CD4-positive, alpha-beta memory T cell (primary cell): ENCODE results near the gene SLC37A2. TPM values are rescaled to one million over a fixed set of nuclear protein-coding genes. Genes with fewer than 3 reads are reported as not detected.

Source experiments
- CTCF ChIA-PET: fragments of 350-600 bp; sonication (Branson Sonifier 250); formaldehyde crosslinking; loops from one replicate; lab custom pipeline; 2021; ENCODE audit warnings: inconsistent platforms; ENCODE audit not compliant: partially characterized antibody; lab: Charles Lee
- POLR2A ChIA-PET: fragments of 350-600 bp; sonication (Branson Sonifier 250); formaldehyde crosslinking; loops from one replicate; lab custom pipeline; 2021; ENCODE audit not compliant: partially characterized antibody; lab: Charles Lee
- DNase-seq, 5 donors: peaks; one replicate each; pipeline versions ENCODE4 v3.0.0 to v3.0.0-alpha.2; 2020 to 2022; ENCODE audit warnings: mixed read lengths in 1 of 5
- H3K27ac ChIP-seq: one replicate; pipeline ENCODE4 v1.7.0; 2013; ENCODE audit warnings: low read depth, low read length
- H3K27me3 ChIP-seq: 2 replicates; pipeline ENCODE4 v1.7.0; 2013; ENCODE audit warnings: mild to moderate bottlenecking, low read length, moderate library complexity; ENCODE audit not compliant: insufficient read depth
- H3K36me3 ChIP-seq: 2 replicates; pipeline ENCODE4 v1.7.0; 2013; ENCODE audit warnings: mild to moderate bottlenecking, low read length, moderate library complexity; ENCODE audit not compliant: insufficient read depth
- H3K4me1 ChIP-seq: 2 replicates; pipeline ENCODE4 v1.7.0; 2013; ENCODE audit warnings: mild to moderate bottlenecking, low read length, moderate library complexity; ENCODE audit not compliant: insufficient read depth
- H3K4me3 ChIP-seq, 2 donors: one replicate each; pipeline ENCODE4 v1.7.0; 2013; ENCODE audit warnings: low read length in 2 of 2, mild to moderate bottlenecking in 1 of 2
- H3K9me3 ChIP-seq, 2 donors: one replicate each; pipeline ENCODE4 v1.7.0; 2013; ENCODE audit warnings: low read length in 2 of 2, control low read depth in 1 of 2; ENCODE audit not compliant: control insufficient read depth in 1 of 2
- H3K27ac Mint-ChIP-seq, 7 donors: one replicate each; pipeline ENCODE4 v1.8.0; 2020 to 2021; ENCODE audit warnings: mixed read lengths in 7 of 7, mild to moderate bottlenecking in 6 of 7, inconsistent platforms in 3 of 7, moderate library complexity in 3 of 7
- H3K27me3 Mint-ChIP-seq, 2 donors: one replicate each; pipeline ENCODE4 v1.8.0; 2020 to 2021; ENCODE audit warnings: mixed read lengths in 2 of 2
- H3K36me3 Mint-ChIP-seq, 2 donors: one replicate each; pipeline ENCODE4 v1.8.0; 2020 to 2021; ENCODE audit warnings: mixed read lengths in 2 of 2, inconsistent platforms in 1 of 2, mild to moderate bottlenecking in 1 of 2
- H3K4me1 Mint-ChIP-seq, 4 donors: one replicate each; pipeline ENCODE4 v1.8.0; 2020 to 2021; ENCODE audit warnings: mixed read lengths in 4 of 4, mild to moderate bottlenecking in 1 of 4
- H3K4me3 Mint-ChIP-seq, 8 donors: one replicate each; pipeline ENCODE4 v1.8.0; 2020 to 2021; ENCODE audit warnings: mixed read lengths in 8 of 8, mild to moderate bottlenecking in 7 of 8, moderate library complexity in 6 of 8, inconsistent platforms in 3 of 8
- H3K9me3 Mint-ChIP-seq, 8 donors: one replicate each; pipeline ENCODE4 v1.8.0; 2020 to 2021; ENCODE audit warnings: mixed read lengths in 8 of 8, mild to moderate bottlenecking in 5 of 8, inconsistent platforms in 3 of 8, moderate library complexity in 1 of 8
- intact Hi-C: fragments of 100-400 bp; cut with micrococcal nuclease; formaldehyde crosslinking; loops from one replicate; pipeline ENCODE4 v1.15.1; 2023
- polyA plus RNA-seq, 2 donors: library from polyadenylated mRNA; unstranded; fragments of 300-500 nt; fragmentation: Illumina TruSeq; gene quantifications; one replicate each; pipeline ENCODE4 v1.2.3, GENCODE V29; 2021
- total RNA-seq, 2 experiments: library from RNA; stranded (reverse); gene quantifications; one replicate each; pipeline ENCODE4 v1.2.3, GENCODE V29; 2021

Gene SLC37A2
- total and polyA plus RNA-seq, 4 experiments from 2014 or later, result 3.8 to 4.8 TPM; not detected in 2

- H3K9me3 Mint-ChIP-seq, result peaks cover 0 to 2% (median 0%) of the 10 kb centered on the region in 8 donors
- Histone ChIP-seq H3K27ac (no peak overlapping the region), H3K36me3 (no peaks in the 10 kb centered on the region), H3K4me1 (peaks cover 10% of the 10 kb centered on the region), H3K27me3 (peaks cover 23% of the 10 kb centered on the region), H3K4me3 (no peak overlapping the region), H3K9me3 (no peaks in the 10 kb centered on the region)
- DNase-seq, result no peak
- H3K4me3 Mint-ChIP-seq, result peak overlapping the region in 2 of 8 donors; percentile 3 to 10
- intact Hi-C loops, result no loop called here
- peaks cover 2 to 19% (median 5%) of the 10 kb centered on the region in 4 donors for H3K4me1 Mint-ChIP-seq
- H3K36me3 Mint-ChIP-seq, result no peaks in the 10 kb centered on the region
- ChIA-PET CTCF (no interaction called here), POLR2A (no interaction called here)
- H3K27ac Mint-ChIP-seq, result peak overlapping the region in 2 of 7 donors; percentile 25 to 34
- H3K27me3 Mint-ChIP-seq, result peaks cover 2 to 17% of the 10 kb centered on the region in 2 donors
Measured at GRCh38 chr11:125061281-125061680, 1.8 kb upstream of the SLC37A2 start.

- H3K9me3 ChIP-seq, result no peaks in the 10 kb centered on the region
- no peaks in the 10 kb centered on the region for H3K36me3 ChIP-seq
- no peaks in the 10 kb centered on the region for H3K9me3 Mint-ChIP-seq
- peak overlapping the region; percentile 54 to 58 for H3K4me3 ChIP-seq
- POLR2A ChIA-PET, result no interaction called here
- H3K4me1 Mint-ChIP-seq, result peaks cover 2 to 19% (median 5%) of the 10 kb centered on the region in 4 donors
- peak overlapping the region; percentile 87 to 94 (median 90) for H3K4me3 Mint-ChIP-seq
- no peak overlapping the region for H3K27ac ChIP-seq
- intact Hi-C loops, result no loop called here
- peaks cover 24% of the 10 kb centered on the region for H3K27me3 ChIP-seq
- H3K36me3 Mint-ChIP-seq, result no peaks in the 10 kb centered on the region
- peak overlapping the region in 5 of 7 donors; percentile 14 to 72 (median 70) for H3K27ac Mint-ChIP-seq
- no peak for DNase-seq
- H3K27me3 Mint-ChIP-seq, result peaks cover 2 to 18% of the 10 kb centered on the region in 2 donors
- peaks cover 10% of the 10 kb centered on the region for H3K4me1 ChIP-seq
- CTCF ChIA-PET, result interaction anchor here (1.2 kb wide), 1 partner anchor 186 kb away, joined by 3 read pairs; no protein-coding TSS in a partner anchor
Measured at GRCh38 chr11:125062218-125062930, 731 bp upstream of the SLC37A2 start.

DNA sequence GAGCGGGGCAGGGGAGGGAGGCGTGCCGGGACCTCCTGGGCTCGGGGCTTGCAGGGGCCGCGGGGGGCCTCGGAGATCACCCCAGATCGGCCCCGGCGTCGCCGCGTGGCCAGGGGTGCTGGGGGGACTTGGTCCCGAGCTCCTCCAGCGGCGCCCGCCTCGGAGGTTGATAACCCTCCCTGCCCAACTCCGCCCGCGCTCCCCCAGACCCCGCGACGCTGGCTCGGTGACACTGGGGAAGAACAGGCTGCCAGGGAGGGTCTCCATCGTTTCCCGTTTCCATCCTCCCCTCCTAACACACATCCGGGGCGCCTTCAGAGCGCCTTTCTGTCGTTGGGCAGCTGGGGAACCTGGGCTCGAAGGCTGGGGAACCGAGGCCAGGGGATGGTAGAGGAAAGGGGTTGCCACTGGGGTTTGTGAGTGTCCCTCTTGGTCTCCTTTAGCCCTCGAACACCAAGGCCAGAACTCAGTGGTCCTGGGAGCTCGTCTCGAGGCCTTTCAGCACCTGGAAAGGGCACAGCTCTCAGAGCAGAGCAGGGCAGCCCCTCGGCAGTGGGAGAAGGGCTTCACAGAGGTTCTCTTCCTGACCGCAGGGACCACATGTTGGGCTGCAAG is 431 bp downstream of the SLC37A2 start:
- peak overlapping the region; percentile 60 to 91 (median 76) for H3K4me3 Mint-ChIP-seq
- peaks cover 8 to 18% of the 10 kb centered on the region in 2 donors for H3K27me3 Mint-ChIP-seq
- Histone ChIP-seq H3K4me1 (peaks cover 10% of the 10 kb centered on the region), H3K4me3 (peak overlapping the region in 1 of 2 donors; percentile 58), H3K27me3 (peaks cover 24% of the 10 kb centered on the region), H3K9me3 (no peaks in the 10 kb centered on the region), H3K36me3 (no peaks in the 10 kb centered on the region), H3K27ac (no peak overlapping the region)
- intact Hi-C loops, result no loop called here
- no peaks in the 10 kb centered on the region for H3K9me3 Mint-ChIP-seq
- no peaks in the 10 kb centered on the region for H3K36me3 Mint-ChIP-seq
- no peak overlapping the region for H3K27ac Mint-ChIP-seq
- ChIA-PET CTCF (interaction anchor here (1.2 kb wide), 1 partner anchor 187 kb away, joined by 3 read pairs; no protein-coding TSS in a partner anchor), POLR2A (interaction anchor here (0.7 to 1.0 kb wide), 2 partner anchors 48 to 113 kb away, joined by 3 read pairs; partner anchors contain the start of gene TMEM218)
- peak in 3 of 5 donors; percentile 3 to 10 (median 6) for DNase-seq
- peaks cover 2 to 19% (median 5%) of the 10 kb centered on the region in 4 donors for H3K4me1 Mint-ChIP-seq

DNA sequence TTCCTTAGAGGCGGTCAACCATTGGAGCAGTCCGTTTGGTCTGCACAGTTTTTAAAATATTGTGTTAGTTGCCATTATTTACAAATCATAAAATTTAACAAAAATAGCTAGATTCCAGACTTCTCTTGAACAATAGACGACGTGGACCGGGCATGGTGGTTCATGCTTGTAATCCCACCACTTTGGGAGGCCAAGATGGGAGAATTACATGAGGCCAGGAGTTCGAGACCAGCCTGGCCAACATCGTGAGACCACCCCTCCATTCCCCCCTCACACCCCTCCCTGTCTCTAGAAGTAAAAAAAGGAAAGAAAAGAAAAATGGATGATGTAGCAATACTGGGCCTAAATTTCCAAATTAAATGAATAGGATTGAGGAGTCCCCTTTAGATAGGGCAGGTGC is 965 bp downstream of the SLC37A2 start:
- Mint-ChIP-seq H3K27ac (peak overlapping the region in 1 of 7 donors; percentile 2), H3K4me1 (peaks cover 2 to 19% (median 5%) of the 10 kb centered on the region in 4 donors), H3K36me3 (no peaks in the 10 kb centered on the region), H3K4me3 (peak overlapping the region; percentile 60 to 80 (median 72)), H3K9me3 (no peaks in the 10 kb centered on the region), H3K27me3 (peaks cover 8 to 18% of the 10 kb centered on the region in 2 donors)
- Histone ChIP-seq H3K4me1 (peaks cover 10% of the 10 kb centered on the region), H3K27me3 (peaks cover 24% of the 10 kb centered on the region), H3K4me3 (peak overlapping the region in 1 of 2 donors; percentile 58), H3K27ac (no peak overlapping the region), H3K9me3 (no peaks in the 10 kb centered on the region), H3K36me3 (no peaks in the 10 kb centered on the region)
- POLR2A ChIA-PET, result interaction anchor here (0.7 kb wide), 1 partner anchor 113 kb away, joined by 3 read pairs; no protein-coding TSS in a partner anchor
- CTCF ChIA-PET, result no interaction called here
- intact Hi-C loops, result no loop called here
- no peak for DNase-seq

DNA sequence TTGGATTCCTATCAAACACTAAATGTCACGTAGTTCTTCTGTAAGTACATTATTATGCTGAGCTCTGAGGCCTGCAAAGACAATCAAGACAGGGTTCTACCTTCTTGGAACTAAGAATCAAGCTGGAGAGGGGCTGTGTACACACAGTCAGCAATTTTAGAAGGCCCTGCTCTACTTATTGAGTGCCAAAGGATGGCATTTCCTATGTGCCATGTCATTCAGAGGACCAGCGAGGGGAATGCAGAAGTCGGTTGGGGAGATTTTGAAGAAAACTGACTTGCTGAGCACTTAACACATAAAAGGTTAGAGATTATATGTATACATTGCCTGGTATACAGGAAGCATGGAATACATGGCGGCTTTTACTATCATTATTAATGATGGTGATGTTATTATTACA is 5.3 kb downstream of the SLC37A2 start:
- Histone ChIP-seq H3K27me3 (peaks cover 15% of the 10 kb centered on the region), H3K9me3 (no peaks in the 10 kb centered on the region), H3K27ac (no peak overlapping the region), H3K4me3 (no peak overlapping the region), H3K36me3 (no peaks in the 10 kb centered on the region), H3K4me1 (peaks cover 10% of the 10 kb centered on the region)
- intact Hi-C loops, result no loop called here
- no peak for DNase-seq
- CTCF ChIA-PET, result interaction anchor here (0.6 kb wide), 1 partner anchor 1198 kb away, joined by 3 read pairs; no protein-coding TSS in a partner anchor
- Mint-ChIP-seq H3K4me1 (peaks cover 2 to 20% (median 5%) of the 10 kb centered on the region in 4 donors), H3K9me3 (no peaks in the 10 kb centered on the region), H3K27me3 (peaks cover 10 to 26% of the 10 kb centered on the region in 2 donors), H3K4me3 (no peak overlapping the region), H3K27ac (no peak overlapping the region), H3K36me3 (no peaks in the 10 kb centered on the region)
- POLR2A ChIA-PET, result no interaction called here

DNA sequence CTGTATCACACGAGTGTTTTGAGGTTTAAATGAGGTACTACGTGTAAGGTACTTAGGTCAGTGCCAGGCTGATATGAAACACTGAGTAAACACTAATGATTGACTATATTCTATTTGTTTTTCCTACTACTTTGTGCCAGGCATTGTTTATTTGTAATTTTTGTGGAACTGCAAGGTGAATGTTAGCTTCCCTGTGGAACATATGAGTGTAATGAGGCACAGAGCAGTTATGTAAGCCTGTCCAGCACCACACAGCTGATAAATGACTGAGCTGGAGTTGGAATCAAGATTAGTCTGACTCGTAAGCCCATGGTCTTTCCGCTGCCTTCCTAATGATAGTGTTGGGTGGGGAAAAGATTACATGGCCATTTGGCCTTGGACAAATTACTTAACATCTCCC is 5.9 kb downstream of the SLC37A2 start:
- no peak for DNase-seq
- no peak overlapping the region for H3K4me3 ChIP-seq
- Mint-ChIP-seq H3K27ac (no peak overlapping the region), H3K4me3 (no peak overlapping the region), H3K9me3 (no peaks in the 10 kb centered on the region), H3K4me1 (peaks cover 0 to 14% (median 5%) of the 10 kb centered on the region in 4 donors), H3K27me3 (peaks cover 10 to 25% of the 10 kb centered on the region in 2 donors), H3K36me3 (no peaks in the 10 kb centered on the region)
- peaks cover 4% of the 10 kb centered on the region for H3K4me1 ChIP-seq
- ChIA-PET POLR2A (no interaction called here), CTCF (interaction anchor here (0.6 kb wide), 1 partner anchor 1197 kb away, joined by 3 read pairs; no protein-coding TSS in a partner anchor)
- intact Hi-C loops, result no loop called here
- H3K36me3 ChIP-seq, result no peaks in the 10 kb centered on the region
- peaks cover 9% of the 10 kb centered on the region for H3K27me3 ChIP-seq
- H3K9me3 ChIP-seq, result no peaks in the 10 kb centered on the region
- no peak overlapping the region for H3K27ac ChIP-seq

GRCh38 chr11:125069796-125070195 is 6.7 kb downstream of the SLC37A2 start:
- Histone ChIP-seq H3K9me3 (no peaks in the 10 kb centered on the region), H3K27me3 (peaks cover 6% of the 10 kb centered on the region), H3K4me3 (no peak overlapping the region), H3K4me1 (no peaks in the 10 kb centered on the region), H3K36me3 (no peaks in the 10 kb centered on the region), H3K27ac (no peak overlapping the region)
- H3K36me3 Mint-ChIP-seq, result no peaks in the 10 kb centered on the region
- ChIA-PET CTCF (no interaction called here), POLR2A (no interaction called here)
- DNase-seq, result no peak
- H3K27me3 Mint-ChIP-seq, result peaks cover 10 to 18% of the 10 kb centered on the region in 2 donors
- peaks cover 0 to 8% (median 0%) of the 10 kb centered on the region in 4 donors for H3K4me1 Mint-ChIP-seq
- no peaks in the 10 kb centered on the region for H3K9me3 Mint-ChIP-seq
- H3K27ac Mint-ChIP-seq, result no peak overlapping the region
- intact Hi-C loops, result no loop called here
- no peak overlapping the region for H3K4me3 Mint-ChIP-seq
